Trophoblast cell (in vitro differentiated cells and primary cell): ENCODE results near the gene CTSC. TPM values are rescaled to one million over a fixed set of nuclear protein-coding genes. Genes with fewer than 3 reads are reported as not detected.

Experiments
- DNase-seq, 2 donors: peaks; one replicate each; pipeline ENCODE4 v3.0.0-alpha.2; 2016
- H2AFZ ChIP-seq: 2 replicates; pipeline ENCODE4 v1.6.1; 2013; ENCODE audit warnings: low read length, moderate library complexity, mild to moderate bottlenecking; ENCODE audit not compliant: insufficient read depth, poor library complexity
- H2AK5ac ChIP-seq: 2 replicates; pipeline ENCODE4 v1.6.1; 2013; ENCODE audit warnings: mild to moderate bottlenecking, low read length
- H2BK120ac ChIP-seq: 2 replicates; pipeline ENCODE4 v1.6.1; 2013; ENCODE audit warnings: low read length, mild to moderate bottlenecking, moderate library complexity; ENCODE audit not compliant: insufficient read depth, poor library complexity
- H2BK12ac ChIP-seq: 2 replicates; pipeline ENCODE4 v1.6.1; 2013; ENCODE audit warnings: mild to moderate bottlenecking, low read length, moderate library complexity
- H2BK5ac ChIP-seq: 2 replicates; pipeline ENCODE4 v1.6.1; 2013; ENCODE audit warnings: low read length, low read depth, moderate library complexity, mild to moderate bottlenecking; ENCODE audit not compliant: poor library complexity
- H3K14ac ChIP-seq: 2 replicates; pipeline ENCODE4 v1.6.1; 2013; ENCODE audit warnings: mild to moderate bottlenecking, low read length
- H3K18ac ChIP-seq: 2 replicates; pipeline ENCODE4 v1.6.1; 2013; ENCODE audit warnings: mild to moderate bottlenecking, low read length
- H3K23ac ChIP-seq: 2 replicates; pipeline ENCODE4 v1.6.1; 2013; ENCODE audit warnings: low read length
- H3K27ac ChIP-seq: 2 replicates; pipeline ENCODE4 v1.5.1; 2013; ENCODE audit warnings: low read depth, mild to moderate bottlenecking, inconsistent platforms, low read length, moderate library complexity
- H3K27me3 ChIP-seq: 2 replicates; pipeline ENCODE4 v1.6.1; 2013; ENCODE audit warnings: inconsistent platforms, mild to moderate bottlenecking, low read length, moderate library complexity; ENCODE audit not compliant: insufficient read depth
- H3K36me3 ChIP-seq, 2 experiments: 1 replicate in 1 of 2; 2 replicates in 1 of 2; pipeline ENCODE4 v1.6.1; 2013; ENCODE audit warnings: low read length in 2 of 2, mild to moderate bottlenecking in 2 of 2, moderate library complexity in 1 of 2; ENCODE audit not compliant: insufficient read depth in 2 of 2, control insufficient read depth in 1 of 2
- H3K4ac ChIP-seq: 2 replicates; pipeline ENCODE4 v1.6.1; 2013; ENCODE audit warnings: low read depth, mild to moderate bottlenecking, low read length, moderate library complexity
- H3K4me1 ChIP-seq, 2 experiments: 1 replicate in 1 of 2; 2 replicates in 1 of 2; pipeline ENCODE4 v1.6.1; 2013; ENCODE audit warnings: low read length in 2 of 2, mild to moderate bottlenecking in 2 of 2, moderate library complexity in 1 of 2; ENCODE audit not compliant: insufficient read depth in 2 of 2, control insufficient read depth in 1 of 2
- H3K4me2 ChIP-seq: 2 replicates; pipeline ENCODE4 v1.6.1; 2013; ENCODE audit warnings: inconsistent platforms, mild to moderate bottlenecking, low read length, moderate library complexity
- H3K4me3 ChIP-seq: 2 replicates; pipeline ENCODE4 v1.5.1; 2013; ENCODE audit warnings: mild to moderate bottlenecking, low read depth, low read length, inconsistent platforms
- H3K79me1 ChIP-seq: one replicate; pipeline ENCODE4 v1.6.1; 2013; ENCODE audit warnings: low read length
- H3K79me2 ChIP-seq: 2 replicates; pipeline ENCODE4 v1.6.1; 2013; ENCODE audit warnings: low read length, mild to moderate bottlenecking; ENCODE audit not compliant: control insufficient read depth, insufficient read depth, poor library complexity
- H3K9ac ChIP-seq: 2 replicates; pipeline ENCODE4 v1.6.1; 2013; ENCODE audit warnings: mild to moderate bottlenecking, low read length
- H3K9me3 ChIP-seq: 2 replicates; pipeline ENCODE4 v1.6.1; 2013; ENCODE audit warnings: low read depth, mild to moderate bottlenecking, control low read depth, inconsistent platforms, low read length; ENCODE audit not compliant: insufficient read depth
- H4K12ac ChIP-seq: 2 replicates; pipeline ENCODE4 v1.6.1; 2013; ENCODE audit warnings: low read depth, mild to moderate bottlenecking, low read length, moderate library complexity
- H4K8ac ChIP-seq: 2 replicates; pipeline ENCODE4 v1.6.1; 2013; ENCODE audit warnings: low read depth, mild to moderate bottlenecking, low read length, moderate library complexity
- H4K91ac ChIP-seq: one replicate; pipeline ENCODE4 v1.6.1; 2013; ENCODE audit warnings: low read depth, mild to moderate bottlenecking, low read length, moderate library complexity
- WGBS: extraction: QIAGEN DNeasy Blood & Tissue Kit; methylation state at CpG from one replicate; pipeline ENCODE4 v1.1.7; 2013; ENCODE audit warnings: missing lambda C conversion rate; ENCODE audit not compliant: insufficient read length, insufficient coverage; ENCODE audit errors: extremely low coverage; 5-methylcytosine and 5-hydroxymethylcytosine counted together
- polyA plus RNA-seq: library from polyadenylated mRNA; stranded (reverse); fragments of 200-250 nt; gene quantifications from 2 replicates; pipeline ENCODE4 v1.2.3, GENCODE V29; 2013

CTSC gene
- polyA plus RNA-seq: 112 and 122 TPM in 2 replicates

DNA sequence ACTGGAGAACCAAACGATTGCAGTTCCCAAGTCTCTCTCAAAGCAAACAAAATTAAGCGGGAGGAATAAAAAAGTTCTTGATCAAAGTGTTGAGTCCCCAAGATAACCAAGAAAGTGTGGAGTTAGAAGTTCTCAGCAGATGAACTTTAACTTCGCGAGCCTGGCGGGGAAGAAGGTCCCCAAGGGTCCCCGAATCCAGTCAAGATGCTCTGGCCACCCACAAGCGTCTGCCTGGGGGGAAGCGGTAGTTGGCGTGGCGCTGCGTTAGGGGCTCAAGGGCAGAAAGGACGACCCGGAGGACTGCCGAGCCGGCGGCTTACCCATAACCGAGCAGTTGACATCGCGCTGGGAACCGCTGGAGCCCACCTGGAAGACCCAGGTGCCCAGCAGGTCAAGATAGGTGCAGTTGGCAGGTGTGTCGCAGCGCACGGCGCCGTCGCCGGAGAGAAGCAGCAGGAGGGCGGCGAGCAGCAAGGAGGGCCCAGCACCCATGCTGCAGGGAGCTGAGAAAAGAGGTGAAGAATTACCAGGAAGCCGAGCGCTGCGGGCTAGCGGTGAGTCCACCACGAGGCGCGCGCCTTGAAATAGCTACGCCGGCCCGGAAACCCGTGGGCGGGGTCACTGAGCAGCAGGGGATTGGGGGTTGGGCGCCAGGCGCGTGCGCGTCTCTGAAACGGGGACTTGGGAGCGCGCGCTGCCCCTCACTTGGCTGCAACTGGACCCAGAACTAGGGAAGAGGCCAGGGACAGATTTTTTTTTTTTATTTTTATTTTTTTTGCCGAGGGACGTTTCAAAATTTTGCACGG, at the start of gene CTSC:
CTSC (minus strand) TSS at position 556 of the 806 bp plus-strand sequence; CDS start at position 492, 64 bp downstream.
- Histone ChIP-seq H4K8ac (peak within 1 kb of the TSS; percentile 71), H2BK120ac (peak within 1 kb of the TSS; percentile 1), H3K79me2 (peaks cover 3% of the 10 kb centered on the region), H3K79me1 (peaks cover 4% of the 10 kb centered on the region), H3K9ac (peak within 1 kb of the TSS; percentile 64), H3K27ac (no peak within 1 kb of the TSS), H2AK5ac (no peak within 1 kb of the TSS), H3K18ac (peak within 1 kb of the TSS; percentile 9), H3K14ac (peak within 1 kb of the TSS; percentile 51), H3K4me2 (peak within 1 kb of the TSS; percentile 98), H2BK5ac (no peak within 1 kb of the TSS), H3K9me3 (no peaks in the 10 kb centered on the region), H3K4me1 (peaks cover 0 to 6% of the 10 kb centered on the region in 2 experiments), H4K91ac (peak within 1 kb of the TSS; percentile 28), H3K36me3 (no peaks in the 10 kb centered on the region), H3K4ac (no peak within 1 kb of the TSS), H2BK12ac (peak within 1 kb of the TSS; percentile 41), H3K4me3 (peak within 1 kb of the TSS; percentile 91), H2AFZ (peak within 1 kb of the TSS; percentile 73), H3K27me3 (no peaks in the 10 kb centered on the region), H3K23ac (no peak within 1 kb of the TSS), H4K12ac (peak within 1 kb of the TSS; percentile 2)
- WGBS: no CpG with 5 or more reads among the region's 54 CpGs
- DNase-seq: peak; percentile 93 to 96

DNA sequence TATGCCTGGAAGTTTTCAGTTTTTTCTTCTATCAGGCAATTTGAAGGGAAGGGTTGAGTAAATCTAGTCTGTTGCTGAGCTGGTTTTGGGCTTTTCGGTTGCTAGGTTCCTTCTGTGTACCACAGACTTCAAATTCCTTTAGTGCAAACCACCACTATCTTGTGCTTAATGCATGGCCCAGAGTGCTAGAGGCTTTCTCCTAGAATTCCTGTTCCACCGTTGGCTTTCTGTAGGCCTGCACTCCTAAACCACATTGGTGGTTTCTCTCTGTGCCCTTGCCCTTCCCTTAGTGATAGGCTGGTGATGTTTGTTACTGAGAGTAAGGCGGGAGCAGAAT, 47.1 kb upstream of the CTSC start:
- Histone ChIP-seq H3K9ac (no peak overlapping the region), H2AK5ac (no peak overlapping the region), H3K4me1 (peaks cover 0 to 5% of the 10 kb centered on the region in 2 experiments), H3K27ac (peak overlapping the region; percentile 7), H2BK5ac (no peak overlapping the region), H2BK12ac (no peak overlapping the region), H3K36me3 (no peaks in the 10 kb centered on the region), H3K23ac (no peak overlapping the region), H3K18ac (no peak overlapping the region), H4K8ac (no peak overlapping the region), H2AFZ (no peak overlapping the region), H3K4me2 (no peak overlapping the region), H4K91ac (no peak overlapping the region), H3K14ac (no peak overlapping the region), H3K9me3 (no peaks in the 10 kb centered on the region), H2BK120ac (no peak overlapping the region), H4K12ac (no peak overlapping the region), H3K79me2 (no peaks in the 10 kb centered on the region), H3K4me3 (no peak overlapping the region), H3K79me1 (no peaks in the 10 kb centered on the region), H3K27me3 (no peaks in the 10 kb centered on the region), H3K4ac (no peak overlapping the region)
- WGBS: no CpG with 5 or more reads among the region's 3 CpGs
- peak; percentile 35 to 45 for DNase-seq

DNA sequence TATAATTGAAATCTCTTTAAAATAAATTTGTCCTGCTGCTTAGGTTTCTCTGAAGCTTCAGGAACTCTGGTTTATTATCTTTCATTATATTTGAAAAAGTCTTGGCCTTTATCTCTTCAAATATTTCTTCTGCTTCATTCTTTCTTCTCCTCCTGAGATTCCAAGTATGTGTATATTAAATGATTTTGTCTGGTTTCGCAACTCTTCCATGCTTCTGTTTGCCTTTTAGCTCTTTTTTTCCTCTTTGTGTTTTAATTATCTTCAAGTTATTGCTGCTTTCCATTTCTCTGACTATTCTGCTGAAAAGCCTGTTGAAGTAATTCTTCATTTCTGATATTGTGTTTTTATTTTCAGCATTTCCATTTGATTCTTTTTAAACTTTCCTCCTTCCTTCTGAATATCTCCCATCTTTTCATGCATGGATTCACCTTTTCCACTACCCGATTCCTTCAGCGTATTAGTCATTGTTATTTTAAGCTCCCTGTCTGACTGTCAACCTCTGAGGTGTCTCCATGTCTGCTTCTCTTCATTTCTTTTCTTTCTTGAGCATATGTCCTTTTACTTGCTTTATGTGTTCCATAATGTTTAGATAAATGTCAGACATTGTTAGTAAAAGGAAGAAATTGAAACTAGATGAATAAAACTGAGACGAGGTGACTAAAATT, 46.6 kb upstream of the CTSC start:
- Histone ChIP-seq H2AFZ (no peak overlapping the region), H3K23ac (no peak overlapping the region), H4K12ac (no peak overlapping the region), H3K79me2 (no peaks in the 10 kb centered on the region), H3K4ac (no peak overlapping the region), H4K91ac (no peak overlapping the region), H2BK5ac (no peak overlapping the region), H3K27me3 (no peaks in the 10 kb centered on the region), H2AK5ac (no peak overlapping the region), H3K9me3 (no peaks in the 10 kb centered on the region), H4K8ac (no peak overlapping the region), H3K4me3 (no peak overlapping the region), H3K79me1 (no peaks in the 10 kb centered on the region), H3K4me2 (no peak overlapping the region), H3K9ac (no peak overlapping the region), H2BK12ac (no peak overlapping the region), H3K4me1 (peaks cover 0 to 5% of the 10 kb centered on the region in 2 experiments), H3K36me3 (no peaks in the 10 kb centered on the region), H3K14ac (no peak overlapping the region), H3K18ac (no peak overlapping the region), H3K27ac (no peak overlapping the region), H2BK120ac (no peak overlapping the region)
- peak in 1 of 2 donors; percentile 22 for DNase-seq
- no CpG with 5 or more reads among the region's 4 CpGs for WGBS

DNA sequence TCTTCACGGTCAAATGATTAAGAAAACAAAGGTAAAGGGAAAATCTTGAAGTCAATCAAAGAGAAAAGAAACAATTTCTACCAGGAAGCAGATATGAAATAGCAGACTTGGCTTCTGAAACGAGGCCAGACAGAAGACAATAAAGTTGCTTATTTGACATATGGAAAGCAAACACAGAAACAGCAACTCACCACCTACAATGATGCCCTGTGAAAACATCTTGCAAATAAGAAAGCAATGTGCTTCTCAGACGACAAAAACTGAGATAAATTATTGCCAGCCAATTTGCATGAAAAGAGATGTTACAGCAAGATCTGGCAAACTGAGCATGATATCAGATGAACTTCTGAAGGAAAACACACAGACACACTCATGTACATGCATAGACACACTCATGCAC, 45.9 kb upstream of the CTSC start:
- Histone ChIP-seq H4K91ac (no peak overlapping the region), H3K18ac (no peak overlapping the region), H2BK120ac (no peak overlapping the region), H2BK5ac (no peak overlapping the region), H3K4me3 (no peak overlapping the region), H2BK12ac (no peak overlapping the region), H3K27ac (no peak overlapping the region), H4K12ac (no peak overlapping the region), H4K8ac (no peak overlapping the region), H3K36me3 (no peaks in the 10 kb centered on the region), H3K79me2 (no peaks in the 10 kb centered on the region), H3K4me2 (no peak overlapping the region), H3K4me1 (peaks cover 0 to 5% of the 10 kb centered on the region in 2 experiments), H2AFZ (no peak overlapping the region), H3K23ac (no peak overlapping the region), H2AK5ac (no peak overlapping the region), H3K27me3 (no peaks in the 10 kb centered on the region), H3K14ac (no peak overlapping the region), H3K4ac (no peak overlapping the region), H3K9me3 (no peaks in the 10 kb centered on the region), H3K9ac (no peak overlapping the region), H3K79me1 (no peaks in the 10 kb centered on the region)
- DNase-seq: no peak
- no CpG with 5 or more reads among the region's 3 CpGs for WGBS
